Spleen (tissue), 11 donors: ENCODE results near the gene MRPL38. TPM values are rescaled to one million over a fixed set of nuclear protein-coding genes. Genes with fewer than 3 reads are reported as not detected.
A peak's percentile ranks its signal among the peaks of the same experiment; 100 is the strongest.

Experiments used
- DNase-seq: peaks from one replicate; pipeline ENCODE4 v3.0.0-alpha.2; 2020
- H3K27ac ChIP-seq, 8 donors: fragments of 200-600 bp; sonication (generic) in 7 of 8; 1 replicate in 4 of 8; 2 replicates in 4 of 8; pipeline versions ENCODE4 v1.5.0 to v1.8.0; 2016 to 2021; ENCODE audit warnings: inconsistent platforms in 4 of 8, mild to moderate bottlenecking in 4 of 8, moderate library complexity in 1 of 8
- H3K27me3 ChIP-seq, 7 donors: fragments of 200-600 bp; sonication (generic) in 6 of 7; replicated peaks in 1 of 7; 1 replicate in 4 of 7; 2 replicates in 3 of 7; pipeline versions ENCODE4 v1.5.0 to v1.8.0; 2016 to 2021; ENCODE audit warnings: inconsistent platforms in 3 of 7, mild to moderate bottlenecking in 1 of 7
- H3K36me3 ChIP-seq, 6 donors: fragments of 200-600 bp; sonication (generic) in 5 of 6; 1 replicate in 4 of 6; 2 replicates in 2 of 6; pipeline versions ENCODE4 v1.5.0 to v1.8.0; 2016 to 2021; ENCODE audit warnings: inconsistent platforms in 2 of 6
- H3K4me1 ChIP-seq, 6 donors: fragments of 200-600 bp; sonication (generic) in 5 of 6; 1 replicate in 3 of 6; 2 replicates in 3 of 6; pipeline versions ENCODE4 v1.5.0 to v1.8.0; 2016 to 2021; ENCODE audit warnings: inconsistent platforms in 3 of 6
- H3K4me3 ChIP-seq, 8 donors: fragments of 200-600 bp; sonication (generic) in 7 of 8; 1 replicate in 4 of 8; 2 replicates in 4 of 8; pipeline versions ENCODE4 v1.5.0 to v1.8.0; 2016 to 2021; ENCODE audit warnings: inconsistent platforms in 4 of 8, mild to moderate bottlenecking in 4 of 8, moderate library complexity in 2 of 8
- H3K9me3 ChIP-seq, 8 donors: fragments of 200-600 bp; sonication (generic) in 7 of 8; 1 replicate in 4 of 8; 2 replicates in 4 of 8; pipeline versions ENCODE4 v1.5.0 to v1.8.0; 2016 to 2021; ENCODE audit warnings: inconsistent platforms in 4 of 8
- POLR2A ChIP-seq, 3 donors: fragments of 450-650 bp; IDR thresholded peaks; one replicate each; pipeline ENCODE4 v1.5.1; 2017; ENCODE audit warnings: antibody characterized with exemption in 3 of 3, mild to moderate bottlenecking in 1 of 3
- POLR2AphosphoS5 ChIP-seq, 3 donors: sonication (generic); formaldehyde crosslinking; IDR thresholded peaks; one replicate each; pipeline ENCODE4 v1.5.1; 2017; ENCODE audit warnings: antibody characterized with exemption in 3 of 3
- WGBS, 5 donors: extraction: QIAGEN DNeasy Blood & Tissue Kit in 3 of 5; methylation state at CpG; one replicate each; pipeline versions ENCODE4 v1.1.5 to v1.1.7; 2013 to 2018; 5-methylcytosine and 5-hydroxymethylcytosine counted together
- intact Hi-C: fragments of 100-400 bp; cut with DNase I; formaldehyde crosslinking; loops from one replicate; pipeline ENCODE4 v1.15.0; 2023; ENCODE audit warnings: low total_unique reads
- polyA plus RNA-seq, 3 donors: library from polyadenylated mRNA; stranded (reverse); fragments of 200-250 nt; gene quantifications; one replicate each; pipeline ENCODE4 v1.2.1, GENCODE V29; 2013
- total RNA-seq, 7 donors: library from RNA; depleted of rRNA in 3 of 7; stranded (reverse); fragments of >200 nt in 3 of 7; fragmentation: NEBNext Ultra II Directional in 4 of 7; extraction: Animal tissue kit (Norgen Biotek cat#: 25700) in 4 of 7; gene quantifications; one replicate each; pipeline versions ENCODE4 v1.1.0 to v1.2.1, GENCODE V29; 2016 to 2021
- TF ChIP-seq, protein P1 (sequence below), 11 experiments: fragments of 200-600 bp in 7 of 11; fragments of 450-650 bp in 4 of 11; sonication (generic) in 4 of 11; IDR thresholded peaks in 8 of 11; conservative IDR thresholded peaks in 3 of 11; 1 replicate in 7 of 11; 2 replicates in 4 of 11; pipeline versions ENCODE4 v1.4.0 to v1.8.0; 2016 to 2021; ENCODE audit warnings: antibody characterized with exemption in 11 of 11, inconsistent platforms in 4 of 11, mild to moderate bottlenecking in 1 of 11
- donor health status: healthy with polysubstance abuse.
- donor health status: DM: no; HTN: no; CAD: no; lungs with moderate emphysema.
- donor health status: DM: no; HTN: no; CAD: no.
- donor health status: Bipolar disorder and iron deficiency.
- donor health status: healthy.
- donor health status: DM: no; HTN: no; CAD: no.
- donor health status: DM: yes; HTN: yes; CAD: no.

Gene MRPL38
- total and polyA plus RNA-seq, 10 donors = 40.1 to 90.6 (median 76.6) TPM

DNA sequence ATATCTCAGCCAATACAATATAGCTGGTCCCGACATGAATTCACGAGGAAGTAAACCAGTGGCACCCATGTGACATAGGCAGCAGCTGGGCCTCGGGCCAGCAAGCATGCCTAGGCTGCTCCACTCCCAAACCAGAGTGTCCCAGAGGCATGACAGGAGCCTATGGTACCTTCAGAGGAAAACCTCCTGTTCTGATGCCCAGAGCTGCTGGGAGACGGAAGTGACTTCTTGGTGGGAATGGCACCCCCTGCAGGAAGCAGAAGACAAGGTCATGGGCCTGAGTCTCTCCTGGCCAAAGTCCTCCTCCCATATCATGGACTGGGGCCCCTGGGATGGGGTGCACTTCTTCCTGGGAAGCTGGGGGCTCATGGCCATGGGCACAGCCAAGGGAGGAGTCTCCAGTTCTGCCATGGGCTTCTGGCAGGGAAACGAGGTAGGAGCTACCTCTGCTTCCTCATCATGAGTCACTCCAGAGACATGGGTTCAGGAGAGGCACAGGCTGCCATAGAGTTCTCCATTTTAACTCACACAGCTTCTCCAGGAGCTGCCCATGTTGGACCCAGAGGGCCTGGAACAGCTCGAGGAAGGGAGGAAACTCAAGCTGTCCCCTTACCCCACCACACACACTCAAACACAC lies 22.7 kb upstream of the MRPL38 start:
- TF ChIP-seq POLR2A (IDR thresholded peaks at IDR 0.05) = no peak
- TF ChIP-seq, protein P1, sequence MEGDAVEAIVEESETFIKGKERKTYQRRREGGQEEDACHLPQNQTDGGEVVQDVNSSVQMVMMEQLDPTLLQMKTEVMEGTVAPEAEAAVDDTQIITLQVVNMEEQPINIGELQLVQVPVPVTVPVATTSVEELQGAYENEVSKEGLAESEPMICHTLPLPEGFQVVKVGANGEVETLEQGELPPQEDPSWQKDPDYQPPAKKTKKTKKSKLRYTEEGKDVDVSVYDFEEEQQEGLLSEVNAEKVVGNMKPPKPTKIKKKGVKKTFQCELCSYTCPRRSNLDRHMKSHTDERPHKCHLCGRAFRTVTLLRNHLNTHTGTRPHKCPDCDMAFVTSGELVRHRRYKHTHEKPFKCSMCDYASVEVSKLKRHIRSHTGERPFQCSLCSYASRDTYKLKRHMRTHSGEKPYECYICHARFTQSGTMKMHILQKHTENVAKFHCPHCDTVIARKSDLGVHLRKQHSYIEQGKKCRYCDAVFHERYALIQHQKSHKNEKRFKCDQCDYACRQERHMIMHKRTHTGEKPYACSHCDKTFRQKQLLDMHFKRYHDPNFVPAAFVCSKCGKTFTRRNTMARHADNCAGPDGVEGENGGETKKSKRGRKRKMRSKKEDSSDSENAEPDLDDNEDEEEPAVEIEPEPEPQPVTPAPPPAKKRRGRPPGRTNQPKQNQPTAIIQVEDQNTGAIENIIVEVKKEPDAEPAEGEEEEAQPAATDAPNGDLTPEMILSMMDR (IDR thresholded peaks at IDR 0.05 in 8 of 11, conservative IDR thresholded peaks at IDR 0.05 in 3 of 11) = peak in 6 of 11 experiments; percentile 22 to 52 (median 30)
- Histone ChIP-seq H3K27me3 (no peaks in the 10 kb centered on the region), H3K36me3 (peaks cover 0 to 33% (median 0%) of the 10 kb centered on the region in 6 donors), H3K9me3 (no peaks in the 10 kb centered on the region), H3K4me1 (peaks cover 0 to 16% (median 10%) of the 10 kb centered on the region in 6 donors), H3K27ac (no peak overlapping the region), H3K4me3 (no peak overlapping the region)
- 57 to 80% (median 67%) methylated on average over 5 to 6 of the region's 6 CpGs for WGBS, 5 donors
- intact Hi-C loops = no loop called here
- no peak for DNase-seq

GRCh38 chr17:75926456-75926855 lies 21.8 kb upstream of the MRPL38 start:
- Histone ChIP-seq H3K4me1 (peaks cover 0 to 21% (median 14%) of the 10 kb centered on the region in 6 donors), H3K27me3 (no peaks in the 10 kb centered on the region), H3K9me3 (no peaks in the 10 kb centered on the region), H3K4me3 (no peak overlapping the region), H3K27ac (no peak overlapping the region), H3K36me3 (peaks cover 0 to 33% (median 0%) of the 10 kb centered on the region in 6 donors)
- DNase-seq = no peak
- TF ChIP-seq, protein P1 (IDR thresholded peaks at IDR 0.05 in 8 of 11, conservative IDR thresholded peaks at IDR 0.05 in 3 of 11) = no peak
- TF ChIP-seq POLR2AphosphoS5 (IDR thresholded peaks at IDR 0.05) (no peak), POLR2A (IDR thresholded peaks at IDR 0.05) (no peak)
- 91 to 100% (median 93%) methylated on average over 4 of the region's 4 CpGs for WGBS, 5 donors
- intact Hi-C loops = no loop called here

- WGBS, 5 donors = 93 to 97% (median 96%) methylated on average over 15 of the region's 15 CpGs
Measured at GRCh38 chr17:75925912-75926311, 21.2 kb upstream of the MRPL38 start.

DNA sequence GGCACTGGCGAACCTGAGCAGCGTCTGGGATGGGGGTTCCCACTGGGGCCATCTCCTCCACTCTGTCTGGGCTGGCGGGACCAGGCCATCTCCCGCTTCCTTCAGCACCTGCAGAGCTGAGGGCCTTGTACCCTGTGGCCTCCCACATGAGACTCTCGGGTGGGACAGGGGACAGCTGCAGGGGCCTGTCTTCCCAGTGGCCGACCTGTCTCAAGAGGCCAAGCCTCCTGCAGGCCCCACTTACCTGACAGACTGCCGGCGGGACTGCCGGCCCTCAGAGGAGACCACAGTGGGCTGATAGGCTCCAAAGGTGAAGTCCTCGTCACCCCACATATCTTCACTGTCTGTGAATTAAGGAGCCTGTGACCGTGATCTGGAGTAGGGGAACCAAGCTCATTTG lies 20.4 kb upstream of the MRPL38 start:
- WGBS, 5 donors = 92 to 98% (median 94%) methylated on average over 5 to 11 of the region's 11 CpGs
- Histone ChIP-seq H3K9me3 (no peaks in the 10 kb centered on the region), H3K4me1 (peaks cover 0 to 21% (median 14%) of the 10 kb centered on the region in 6 donors), H3K36me3 (peaks cover 0 to 41% (median 0%) of the 10 kb centered on the region in 6 donors), H3K4me3 (no peak overlapping the region), H3K27me3 (no peaks in the 10 kb centered on the region), H3K27ac (no peak overlapping the region)
- TF ChIP-seq POLR2AphosphoS5 (IDR thresholded peaks at IDR 0.05) (no peak), POLR2A (IDR thresholded peaks at IDR 0.05) (no peak)
- TF ChIP-seq, protein P1 (IDR thresholded peaks at IDR 0.05 in 8 of 11, conservative IDR thresholded peaks at IDR 0.05 in 3 of 11) = no peak
- DNase-seq = no peak
- intact Hi-C loops = no loop called here

More at GRCh38 chr17:75925912-75926311, 21.2 kb upstream of the MRPL38 start:
- Histone ChIP-seq H3K4me1 (peaks cover 0 to 21% (median 14%) of the 10 kb centered on the region in 6 donors), H3K4me3 (no peak overlapping the region), H3K36me3 (peaks cover 0 to 33% (median 0%) of the 10 kb centered on the region in 6 donors), H3K27me3 (no peaks in the 10 kb centered on the region), H3K9me3 (no peaks in the 10 kb centered on the region), H3K27ac (no peak overlapping the region)
- DNase-seq = no peak
- intact Hi-C loops = no loop called here
- TF ChIP-seq, protein P1 (IDR thresholded peaks at IDR 0.05 in 8 of 11, conservative IDR thresholded peaks at IDR 0.05 in 3 of 11) = no peak
- TF ChIP-seq POLR2AphosphoS5 (IDR thresholded peaks at IDR 0.05) = no peak
- TF ChIP-seq POLR2A (IDR thresholded peaks at IDR 0.05) = no peak
